Measurements from ENCODE around the gene MKRN3.
"Not testable (repeated sequence)": the region's sequence is repeated elsewhere in the genome, so short reads cannot be mapped to it uniquely, and the experiment has no call there.

The MKRN3 gene

DNA sequence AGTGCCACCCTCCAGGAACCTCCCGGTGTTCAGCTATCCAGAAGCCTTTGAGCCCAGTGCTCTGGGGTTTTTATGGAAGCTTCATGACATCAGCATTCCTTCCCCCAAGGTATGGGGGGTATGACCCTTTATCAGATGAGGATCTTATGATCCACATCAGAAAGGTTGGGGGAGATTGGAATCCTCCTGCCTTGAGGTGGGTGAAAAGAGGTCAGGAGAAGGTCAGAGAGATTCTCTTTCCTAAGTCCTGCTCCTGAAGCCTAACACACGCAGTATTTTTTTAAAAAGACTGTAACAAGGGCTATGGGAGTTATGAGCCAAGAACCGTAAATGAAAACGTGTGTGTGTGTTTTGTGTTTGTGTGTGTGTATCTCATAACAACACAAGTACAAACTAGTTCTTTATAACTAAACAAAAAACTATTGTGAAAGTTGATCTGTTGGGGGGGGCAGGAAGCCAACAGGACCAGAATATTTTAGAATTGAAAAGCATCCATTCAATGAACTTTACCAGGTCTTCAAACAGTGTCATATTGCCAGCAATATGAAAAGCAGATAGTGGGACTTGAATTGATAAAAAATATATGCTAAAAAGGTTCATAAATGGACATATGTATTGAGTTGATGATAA lies 13.2 kb downstream of the MKRN3 start:
- TF ChIP-seq, protein P1, sequence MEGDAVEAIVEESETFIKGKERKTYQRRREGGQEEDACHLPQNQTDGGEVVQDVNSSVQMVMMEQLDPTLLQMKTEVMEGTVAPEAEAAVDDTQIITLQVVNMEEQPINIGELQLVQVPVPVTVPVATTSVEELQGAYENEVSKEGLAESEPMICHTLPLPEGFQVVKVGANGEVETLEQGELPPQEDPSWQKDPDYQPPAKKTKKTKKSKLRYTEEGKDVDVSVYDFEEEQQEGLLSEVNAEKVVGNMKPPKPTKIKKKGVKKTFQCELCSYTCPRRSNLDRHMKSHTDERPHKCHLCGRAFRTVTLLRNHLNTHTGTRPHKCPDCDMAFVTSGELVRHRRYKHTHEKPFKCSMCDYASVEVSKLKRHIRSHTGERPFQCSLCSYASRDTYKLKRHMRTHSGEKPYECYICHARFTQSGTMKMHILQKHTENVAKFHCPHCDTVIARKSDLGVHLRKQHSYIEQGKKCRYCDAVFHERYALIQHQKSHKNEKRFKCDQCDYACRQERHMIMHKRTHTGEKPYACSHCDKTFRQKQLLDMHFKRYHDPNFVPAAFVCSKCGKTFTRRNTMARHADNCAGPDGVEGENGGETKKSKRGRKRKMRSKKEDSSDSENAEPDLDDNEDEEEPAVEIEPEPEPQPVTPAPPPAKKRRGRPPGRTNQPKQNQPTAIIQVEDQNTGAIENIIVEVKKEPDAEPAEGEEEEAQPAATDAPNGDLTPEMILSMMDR (IDR thresholded peaks at IDR 0.05; ENCODE audit: low read depth, low read length), result no peak
- no peak overlapping the region for H3K4me3 ChIP-seq (ENCODE audit: low read depth, low read length)

DNA sequence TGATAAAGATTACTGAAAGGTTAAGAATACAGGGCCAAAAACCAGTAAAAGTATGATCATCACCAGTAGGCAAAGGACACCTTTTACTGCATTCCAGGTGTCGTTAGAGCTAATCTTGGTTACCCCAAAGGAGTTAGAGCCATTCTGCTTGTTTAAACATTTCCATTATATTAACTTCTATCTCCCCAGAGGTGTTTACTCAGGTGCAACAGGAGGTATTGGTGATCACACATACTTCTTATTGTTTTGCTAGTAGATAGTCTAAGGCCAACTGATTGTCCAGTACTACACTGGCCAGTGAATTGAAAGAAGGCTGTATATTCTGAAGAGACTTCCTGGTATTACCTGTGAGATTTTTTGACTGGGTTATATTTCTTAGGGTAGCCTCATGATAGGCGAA lies 22.8 kb downstream of the MKRN3 start:
- no peak overlapping the region for H3K4me3 ChIP-seq (ENCODE audit: low read depth, low read length)
- TF ChIP-seq, protein P1 (IDR thresholded peaks at IDR 0.05; ENCODE audit: low read depth, low read length), result no peak

DNA sequence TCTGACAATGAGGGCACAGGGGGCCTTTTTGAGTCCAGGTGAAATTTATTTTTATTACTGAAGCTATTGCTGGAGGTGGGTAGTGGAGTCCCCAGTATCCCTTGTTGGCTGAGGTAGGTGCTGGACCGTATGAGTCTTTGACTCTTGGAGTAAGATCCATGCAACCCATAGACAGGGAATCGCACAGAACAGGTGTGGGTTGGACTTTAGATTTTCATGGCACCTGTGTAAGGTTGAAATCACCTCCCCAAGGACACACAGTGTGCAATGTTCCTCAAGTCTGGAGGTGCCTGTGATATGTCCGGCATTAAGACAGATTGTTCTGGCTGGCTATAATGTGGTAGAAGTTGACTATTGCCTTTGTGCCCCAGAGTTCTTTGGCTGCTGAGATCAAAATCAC lies 23.5 kb downstream of the MKRN3 start:
- no peak overlapping the region for H3K4me3 ChIP-seq (ENCODE audit: low read depth, low read length)
- TF ChIP-seq, protein P1 (IDR thresholded peaks at IDR 0.05; ENCODE audit: low read depth, low read length), result no peak

DNA sequence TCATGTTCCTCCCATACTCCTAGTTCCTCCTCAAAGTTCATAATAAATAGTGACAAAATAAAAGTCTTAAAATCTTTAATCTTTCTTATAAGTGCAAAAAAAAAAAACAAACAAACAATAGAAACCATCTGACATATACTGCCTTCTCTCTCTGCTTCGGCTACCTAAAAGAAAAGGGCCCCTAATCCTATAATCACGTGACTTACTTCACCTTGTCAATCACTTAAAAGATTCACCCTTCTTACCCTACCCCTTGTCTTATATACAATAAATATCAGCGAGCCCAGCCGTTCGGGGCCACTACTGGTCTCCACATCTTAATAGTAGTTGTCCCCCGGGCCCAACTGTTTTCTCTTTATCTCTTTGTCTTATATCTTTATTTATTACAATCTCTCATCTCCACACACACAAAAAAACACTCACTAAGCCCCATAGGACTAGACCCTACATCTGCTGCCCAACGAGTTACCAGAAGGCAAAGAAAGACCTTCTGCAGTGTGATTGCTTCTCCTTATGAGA lies 28.8 kb downstream of the MKRN3 start:
- TF ChIP-seq, protein P1 (IDR thresholded peaks at IDR 0.05; ENCODE audit: low read depth, low read length), result no peak
- H3K4me3 ChIP-seq (ENCODE audit: low read depth, low read length), result no peak overlapping the region

DNA sequence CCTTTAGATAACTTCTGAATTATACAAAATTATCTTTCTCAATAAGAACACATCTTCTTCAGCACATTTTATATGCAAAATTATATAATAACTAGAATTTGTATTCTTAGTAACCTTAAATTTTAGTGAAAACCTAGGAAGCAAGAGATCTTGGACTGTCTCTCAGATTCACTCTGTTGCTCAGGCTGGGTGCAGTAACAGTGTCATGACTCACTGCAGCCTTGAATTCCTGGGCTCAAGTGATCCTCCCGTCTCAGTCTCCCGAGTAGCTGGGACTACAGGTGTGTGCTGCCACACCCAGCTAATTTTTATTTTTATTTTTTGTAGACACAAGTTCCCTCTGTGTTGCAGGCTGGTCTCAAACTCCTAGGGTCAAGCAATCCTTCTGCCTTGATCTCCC lies 29.9 kb downstream of the MKRN3 start:
- H3K4me3 ChIP-seq (ENCODE audit: low read depth, low read length), result no peak overlapping the region
- TF ChIP-seq, protein P1 (IDR thresholded peaks at IDR 0.05; ENCODE audit: low read depth, low read length), result no peak

DNA sequence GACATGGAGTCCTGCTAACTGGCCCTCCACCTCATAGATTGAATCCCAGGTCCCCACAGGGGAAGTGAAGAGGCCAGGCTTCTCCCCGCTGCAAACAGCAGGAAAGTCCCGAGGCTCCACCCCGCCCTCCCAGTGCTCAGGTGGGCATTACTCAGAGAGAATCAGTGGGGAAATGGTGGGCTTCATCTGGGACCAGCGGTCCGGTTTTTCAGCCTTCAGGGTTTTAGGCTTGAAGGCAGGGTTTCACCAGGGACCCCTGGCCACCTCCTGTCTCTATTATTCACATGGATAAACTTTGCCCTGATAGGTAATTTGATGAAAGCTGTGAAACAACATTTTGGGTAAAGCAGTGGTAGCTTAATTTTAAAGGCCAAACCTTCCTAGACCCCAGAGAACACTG lies 31.3 kb downstream of the MKRN3 start:
- TF ChIP-seq, protein P1 (IDR thresholded peaks at IDR 0.05; ENCODE audit: low read depth, low read length), result no peak
- no peak overlapping the region for H3K4me3 ChIP-seq (ENCODE audit: low read depth, low read length)

DNA sequence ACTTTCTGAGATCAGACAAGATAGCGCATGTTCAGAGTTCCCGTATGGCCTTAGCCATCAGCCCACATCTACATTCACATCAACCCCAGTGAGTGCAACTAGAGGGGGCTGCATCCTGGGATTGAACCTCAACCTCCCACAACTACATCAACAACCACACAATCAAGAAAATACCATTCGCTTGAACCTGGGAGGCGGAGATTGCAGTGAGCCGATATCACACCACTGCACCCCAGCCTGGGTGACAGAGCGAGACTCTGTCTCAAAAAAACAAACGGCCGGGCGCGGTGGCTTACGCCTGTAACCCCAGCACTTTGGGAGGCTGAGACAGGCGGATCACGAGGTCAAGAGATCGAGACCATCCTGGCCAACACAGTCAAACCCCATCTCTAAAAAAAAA lies 31.8 kb downstream of the MKRN3 start:
- not testable (repeated sequence) for H3K4me3 ChIP-seq (ENCODE audit: low read depth, low read length)

DNA sequence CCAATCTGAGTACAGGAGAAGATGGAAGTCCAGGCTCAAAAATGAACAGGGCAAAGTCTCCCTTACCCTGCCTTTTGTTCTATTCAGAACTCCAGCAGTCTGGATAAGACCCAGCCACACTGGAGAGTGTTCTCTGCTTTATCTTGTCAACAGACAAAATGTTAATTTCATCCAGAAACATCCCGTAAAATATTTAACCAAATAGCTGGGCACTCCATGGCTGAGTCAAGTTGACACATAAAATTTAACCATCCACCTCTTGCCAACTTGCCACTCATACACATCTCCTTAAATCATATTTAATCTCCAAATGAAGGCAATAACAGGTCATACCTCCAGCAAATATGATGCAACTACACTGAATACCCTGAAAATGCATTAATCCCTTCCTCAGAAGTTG lies 33.6 kb downstream of the MKRN3 start:
- TF ChIP-seq, protein P1 (IDR thresholded peaks at IDR 0.05; ENCODE audit: low read depth, low read length), result no peak
- no peak overlapping the region for H3K4me3 ChIP-seq (ENCODE audit: low read depth, low read length)

Measured in WI38 (cell line).